Gastrocnemius medialis (tissue), 4 donors: ENCODE measurements around the gene PTPRN2.

Experiments
- POLR2A ChIP-seq, 2 donors: fragments of 450-650 bp; IDR thresholded peaks; one replicate each; pipeline ENCODE4 v1.6.1; 2017; ENCODE audit warnings: antibody characterized with exemption in 2 of 2, mild to moderate bottlenecking in 2 of 2, moderate library complexity in 2 of 2
- TF ChIP-seq, protein P1 (sequence below), 5 experiments: fragments of 450-650 bp in 3 of 5; fragments of 200-600 bp in 2 of 5; sonication (generic) in 2 of 5; IDR thresholded peaks in 4 of 5; conservative IDR thresholded peaks in 1 of 5; 1 replicate in 4 of 5; 2 replicates in 1 of 5; pipeline ENCODE4 v1.5.1; 2016 to 2019; ENCODE audit warnings: antibody characterized with exemption in 5 of 5, mild to moderate bottlenecking in 3 of 5, moderate library complexity in 3 of 5

DNA sequence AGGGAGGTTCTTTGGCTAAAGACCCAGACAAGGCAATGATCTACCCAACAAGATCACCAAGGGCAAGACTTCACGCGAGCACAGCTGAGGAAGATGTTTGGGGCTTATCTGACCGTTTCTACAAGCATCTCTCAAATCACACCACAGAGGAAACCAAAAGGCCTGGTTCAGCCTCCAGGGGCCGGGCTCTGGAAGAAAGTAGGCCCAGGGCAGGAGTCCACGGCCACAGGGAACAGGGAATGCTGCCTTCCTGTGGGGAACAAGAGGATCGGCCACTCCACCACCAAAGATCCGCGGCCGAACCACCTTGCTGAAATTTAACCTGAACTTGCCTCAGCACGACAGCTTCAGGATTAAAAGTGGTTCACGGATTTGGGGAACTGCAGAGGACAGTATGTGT is 332.5 kb downstream of the PTPRN2 start:
- TF ChIP-seq, protein P1, sequence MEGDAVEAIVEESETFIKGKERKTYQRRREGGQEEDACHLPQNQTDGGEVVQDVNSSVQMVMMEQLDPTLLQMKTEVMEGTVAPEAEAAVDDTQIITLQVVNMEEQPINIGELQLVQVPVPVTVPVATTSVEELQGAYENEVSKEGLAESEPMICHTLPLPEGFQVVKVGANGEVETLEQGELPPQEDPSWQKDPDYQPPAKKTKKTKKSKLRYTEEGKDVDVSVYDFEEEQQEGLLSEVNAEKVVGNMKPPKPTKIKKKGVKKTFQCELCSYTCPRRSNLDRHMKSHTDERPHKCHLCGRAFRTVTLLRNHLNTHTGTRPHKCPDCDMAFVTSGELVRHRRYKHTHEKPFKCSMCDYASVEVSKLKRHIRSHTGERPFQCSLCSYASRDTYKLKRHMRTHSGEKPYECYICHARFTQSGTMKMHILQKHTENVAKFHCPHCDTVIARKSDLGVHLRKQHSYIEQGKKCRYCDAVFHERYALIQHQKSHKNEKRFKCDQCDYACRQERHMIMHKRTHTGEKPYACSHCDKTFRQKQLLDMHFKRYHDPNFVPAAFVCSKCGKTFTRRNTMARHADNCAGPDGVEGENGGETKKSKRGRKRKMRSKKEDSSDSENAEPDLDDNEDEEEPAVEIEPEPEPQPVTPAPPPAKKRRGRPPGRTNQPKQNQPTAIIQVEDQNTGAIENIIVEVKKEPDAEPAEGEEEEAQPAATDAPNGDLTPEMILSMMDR (IDR thresholded peaks at IDR 0.05 in 4 of 5, conservative IDR thresholded peaks at IDR 0.05 in 1 of 5) = no peak
- TF ChIP-seq POLR2A (IDR thresholded peaks at IDR 0.05) = no peak
